NOMO-1 (cell line): Measurements from ENCODE around the gene LGR5.

ENCODE experiments used
- DNase-seq, 2 experiments: peaks; one replicate each; lab custom pipeline; 2025; ENCODE audit not compliant: unreplicated experiment in 2 of 2; lab: John Stamatoyannopoulos, UW

Gene LGR5

GRCh38 chr12:71439613-71440344, at the start of gene LGR5:
Gene LGR5 (plus strand): TSS chr12:71439798. CDS start chr12:71440081, 283 bp downstream.
- DNase-seq = no peak

DNA sequence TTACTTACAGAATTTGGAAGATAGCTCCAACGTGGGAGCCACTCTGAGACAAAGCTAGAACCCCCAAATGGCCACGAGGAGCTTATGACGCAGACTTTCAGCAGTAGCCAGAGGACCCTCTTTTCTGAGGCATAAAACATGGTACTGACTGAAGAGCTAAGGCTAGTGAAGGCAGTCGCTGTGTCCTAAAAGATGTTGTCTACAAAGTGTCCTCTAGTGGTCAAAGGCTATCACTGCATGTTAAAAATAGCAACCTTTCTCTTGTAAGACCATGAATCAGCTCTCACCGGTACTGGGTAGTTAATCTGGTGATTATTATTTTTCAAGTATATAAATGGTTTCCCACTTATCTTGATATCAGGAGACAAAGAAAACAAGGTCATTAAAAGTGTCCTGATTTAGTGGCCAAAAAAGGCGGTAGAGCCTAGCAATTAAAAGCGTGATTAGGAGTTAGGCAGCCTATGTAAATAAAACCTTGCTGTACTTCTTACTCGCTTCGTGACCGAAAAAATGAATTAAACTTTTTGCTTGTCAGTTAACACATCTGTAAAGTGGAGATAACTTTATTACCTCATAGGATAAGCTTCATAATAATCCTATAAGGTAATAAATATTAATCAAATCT, 47.0 kb upstream of the LGR5 start:
- peak in 1 of 2 experiments; percentile 39 for DNase-seq

GRCh38 chr12:71393625-71394024, 46.0 kb upstream of the LGR5 start:
- no peak for DNase-seq

DNA sequence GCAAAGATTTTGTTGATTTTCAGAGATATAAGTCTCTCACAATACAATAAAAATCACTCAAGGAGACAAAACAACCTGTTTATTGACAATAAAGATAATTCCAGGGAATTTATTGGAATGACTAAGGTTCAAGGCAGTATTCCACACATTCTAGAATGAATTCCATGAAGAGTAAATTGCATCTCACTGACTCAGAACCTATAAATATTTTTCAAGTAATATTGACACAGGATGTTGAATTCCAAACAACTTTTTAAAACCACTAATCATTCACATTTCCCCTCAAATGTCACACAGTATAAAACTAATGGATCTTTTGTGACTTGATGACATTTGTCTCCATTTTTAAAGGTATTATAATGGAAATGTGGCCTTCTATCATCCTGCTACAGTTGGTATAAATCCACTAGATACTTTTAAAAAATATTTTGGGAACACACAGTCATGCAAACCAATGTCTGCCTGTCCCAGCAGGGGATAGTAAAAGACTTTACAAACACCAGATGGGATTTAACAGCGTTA, 42.1 kb upstream of the LGR5 start:
- DNase-seq = no peak

- DNase-seq = no peak
Observed at GRCh38 chr12:71399197-71399596, 40.4 kb upstream of the LGR5 start.

- DNase-seq = no peak
Observed at GRCh38 chr12:71400481-71400880, 39.1 kb upstream of the LGR5 start.

DNA sequence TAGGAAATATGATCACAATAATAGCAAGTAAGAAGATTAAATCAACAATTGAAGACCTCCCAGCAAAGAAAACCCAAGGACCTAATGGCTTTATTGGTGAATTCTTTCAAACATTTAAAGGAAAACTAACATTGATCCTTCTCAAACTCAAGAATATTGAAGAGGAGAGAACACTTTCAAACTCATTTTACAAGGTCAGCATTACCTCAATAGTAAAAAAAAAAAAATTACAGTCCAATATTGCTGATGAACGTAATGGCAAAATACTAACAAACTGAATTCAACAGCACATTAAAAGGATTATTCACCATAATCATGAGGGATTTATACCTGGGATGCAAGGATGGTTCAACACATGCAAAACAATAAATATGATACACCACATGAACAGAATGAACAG, 33.7 kb upstream of the LGR5 start:
- DNase-seq = no peak

DNA sequence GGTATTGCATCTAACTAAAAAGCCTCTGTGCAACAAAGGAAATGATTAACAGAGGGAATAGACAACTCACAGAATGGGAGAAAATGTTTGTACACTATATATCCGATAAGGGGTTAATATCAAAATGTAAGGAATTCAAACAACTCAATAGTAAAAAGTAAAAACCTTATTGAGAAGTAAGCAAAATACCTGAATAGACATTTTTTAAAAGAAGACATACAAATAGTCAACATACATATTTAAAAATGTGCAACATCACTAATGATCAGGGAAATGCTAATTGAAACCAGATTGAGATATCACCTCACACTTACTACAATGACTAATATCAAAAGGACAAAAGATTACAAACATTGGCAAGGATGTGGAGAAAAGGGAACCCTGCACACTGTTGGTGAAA, 31.9 kb upstream of the LGR5 start:
- no peak for DNase-seq

DNA sequence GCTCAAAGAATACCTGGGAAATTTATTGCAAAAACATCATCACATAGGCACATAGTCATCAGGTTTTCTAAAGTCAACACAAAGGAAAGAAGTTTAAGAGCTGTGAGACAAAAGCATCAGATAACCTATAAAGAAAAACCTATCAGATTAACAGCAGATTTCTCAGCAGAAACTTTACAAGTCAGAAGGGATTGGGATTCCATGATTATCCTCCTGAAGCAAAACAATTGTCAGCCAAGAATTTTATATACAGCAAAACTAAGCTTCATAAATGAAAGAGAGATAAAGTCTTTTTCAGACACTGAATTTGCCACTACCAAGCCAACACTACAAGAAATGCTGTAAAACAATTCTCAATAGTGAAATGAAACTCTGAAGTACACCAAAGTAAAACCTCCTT, 28.8 kb upstream of the LGR5 start:
- no peak for DNase-seq

- no peak for DNase-seq
Observed at GRCh38 chr12:71411635-71412034, 28.0 kb upstream of the LGR5 start.

DNA sequence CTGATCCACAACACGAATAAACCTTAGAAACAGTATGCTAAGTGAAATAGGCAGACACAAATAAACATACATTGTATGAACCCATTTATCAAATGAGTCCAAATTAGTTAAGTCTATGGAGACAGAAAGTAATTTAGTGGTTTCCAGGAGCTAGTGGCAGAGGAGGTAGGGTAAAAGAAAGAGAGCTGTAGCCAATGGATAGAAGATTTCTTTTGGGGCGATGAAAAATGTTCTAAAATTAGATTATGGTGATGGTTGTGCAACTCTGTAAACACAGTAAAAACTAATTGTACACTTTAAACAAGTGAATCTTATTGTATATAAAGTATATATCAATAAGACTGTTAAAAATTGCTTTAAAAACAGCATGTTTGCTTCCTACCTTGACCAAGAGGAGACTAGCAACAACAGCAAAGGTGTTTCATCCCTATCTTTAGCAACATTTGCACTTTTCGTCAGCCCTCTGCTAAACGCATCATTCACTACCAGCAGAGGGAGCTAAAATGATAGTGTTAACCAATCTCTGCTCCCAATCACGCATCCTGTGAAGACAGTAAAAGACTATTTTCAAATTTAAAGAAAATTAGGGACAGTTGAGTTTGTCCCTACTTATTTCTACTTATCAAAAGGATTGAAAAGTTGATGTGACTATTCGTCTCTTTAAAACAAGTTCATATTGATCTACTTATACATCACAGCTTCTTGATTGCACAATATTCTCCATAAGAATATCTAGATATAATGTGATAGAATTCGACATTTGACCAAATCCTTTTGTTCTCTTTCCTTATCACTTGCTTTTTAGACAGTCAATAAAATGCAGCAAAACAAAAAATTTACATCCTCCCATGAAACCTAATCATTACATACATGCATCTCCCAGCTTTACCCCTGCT, 24.0 kb upstream of the LGR5 start:
- peak; percentile 0 to 26 for DNase-seq

DNA sequence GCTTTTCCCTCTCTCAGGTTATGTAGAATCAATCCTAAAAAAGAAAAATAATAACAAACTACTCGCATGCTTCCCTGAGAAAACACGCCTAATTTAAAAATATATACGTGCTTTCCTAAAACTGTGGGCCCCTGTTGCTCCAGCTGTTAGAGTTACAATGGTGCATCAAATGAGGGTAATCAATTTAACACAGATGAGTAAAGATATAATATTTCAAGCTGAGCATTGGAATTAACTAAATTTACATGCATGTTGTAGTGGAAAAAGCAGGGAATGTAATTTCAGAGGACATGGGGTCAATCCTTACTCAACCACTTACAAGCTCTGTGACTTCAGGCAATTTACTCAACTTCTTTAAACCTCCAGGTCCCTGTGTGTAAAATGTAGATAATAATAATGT, 22.4 kb upstream of the LGR5 start:
- no peak for DNase-seq

GRCh38 chr12:71420775-71421406, 18.7 kb upstream of the LGR5 start:
- no peak for DNase-seq

DNA sequence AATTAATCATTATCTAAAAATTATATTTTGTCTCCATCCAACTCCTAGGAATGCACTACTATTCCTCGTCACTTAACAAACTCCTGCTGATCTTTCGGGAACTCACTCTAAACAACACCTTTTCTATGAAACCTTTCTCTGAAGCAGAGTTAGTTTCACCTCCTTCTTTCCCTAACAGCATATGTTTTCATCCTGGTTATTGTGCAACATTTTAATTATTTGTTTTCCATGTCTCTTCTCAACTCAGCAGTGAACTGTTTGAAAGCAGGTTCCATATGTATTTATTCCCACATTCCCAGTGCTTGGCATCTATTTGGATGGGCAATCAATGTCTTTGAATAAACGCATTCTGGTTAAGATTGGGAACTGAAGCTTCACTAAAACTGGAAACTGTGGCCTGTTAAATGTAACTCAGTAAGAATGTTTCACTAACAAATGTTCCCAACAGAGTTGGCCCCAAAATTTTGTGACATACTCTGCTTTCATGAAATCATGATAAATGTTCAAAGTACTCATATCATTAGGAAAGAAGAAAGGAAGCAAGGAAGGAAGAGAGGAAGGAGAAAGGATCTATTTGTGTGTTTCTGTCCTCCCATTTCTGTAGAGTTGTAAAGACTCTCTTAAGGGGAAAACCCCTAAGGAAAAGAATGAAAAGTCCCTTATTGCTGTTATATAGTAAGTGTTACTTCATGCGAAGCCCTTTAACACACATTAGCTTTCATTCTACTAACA, 13.9 kb upstream of the LGR5 start:
- no peak for DNase-seq

DNA sequence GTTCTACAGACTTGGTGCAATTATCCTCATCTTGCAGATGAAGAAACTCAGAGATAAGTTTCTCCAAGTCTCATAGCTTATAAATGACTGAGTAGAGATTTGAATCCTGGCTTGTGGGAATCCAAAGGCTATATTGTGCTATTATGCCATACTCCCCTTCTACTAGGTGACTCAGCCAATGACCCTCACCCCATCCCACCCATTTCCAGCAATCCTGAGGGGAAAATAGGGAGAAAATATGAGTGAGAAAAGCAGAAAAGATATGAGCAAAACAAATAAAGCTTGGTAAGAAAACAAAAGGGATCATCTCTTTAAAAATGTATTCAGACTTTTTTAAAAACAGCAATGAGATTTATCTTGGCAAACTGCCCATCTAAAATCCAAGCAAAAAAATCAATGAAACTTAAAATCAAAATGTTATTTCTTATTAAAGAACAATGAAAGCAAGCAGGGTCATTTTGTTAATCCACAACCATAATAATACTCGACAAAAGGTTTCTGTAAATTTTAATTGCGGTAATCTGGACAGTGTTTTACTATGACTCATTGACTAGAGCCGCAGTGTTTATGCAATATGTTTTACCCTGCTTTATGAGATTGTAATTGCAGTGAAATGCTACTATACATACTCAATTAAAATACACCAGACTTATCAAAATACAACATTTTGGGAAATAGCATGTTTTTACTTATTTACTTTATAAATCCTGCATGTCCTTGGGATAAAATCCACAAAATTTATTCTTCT, 13.1 kb upstream of the LGR5 start:
- no peak for DNase-seq

DNA sequence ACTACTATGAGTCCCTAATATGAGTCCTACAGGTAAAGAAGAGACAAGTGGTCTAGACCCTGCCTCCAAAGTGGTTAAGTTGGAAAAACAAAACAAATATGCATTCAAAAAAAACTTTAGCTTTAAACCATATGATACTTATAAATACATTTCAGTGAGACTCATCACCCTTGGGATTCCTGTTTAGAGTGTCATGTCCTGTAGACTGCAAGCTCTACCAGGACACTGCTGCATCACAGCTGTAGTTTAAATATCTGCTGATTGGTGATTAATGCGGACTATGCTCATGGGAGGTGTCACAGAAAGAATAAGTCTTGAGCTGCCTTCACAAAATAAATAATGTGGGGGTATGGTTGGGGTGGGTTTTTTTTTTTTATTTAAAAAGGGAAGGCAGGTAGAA, 8.8 kb upstream of the LGR5 start:
- DNase-seq = no peak

- no peak for DNase-seq
Observed at GRCh38 chr12:71431991-71432390, 7.6 kb upstream of the LGR5 start.

DNA sequence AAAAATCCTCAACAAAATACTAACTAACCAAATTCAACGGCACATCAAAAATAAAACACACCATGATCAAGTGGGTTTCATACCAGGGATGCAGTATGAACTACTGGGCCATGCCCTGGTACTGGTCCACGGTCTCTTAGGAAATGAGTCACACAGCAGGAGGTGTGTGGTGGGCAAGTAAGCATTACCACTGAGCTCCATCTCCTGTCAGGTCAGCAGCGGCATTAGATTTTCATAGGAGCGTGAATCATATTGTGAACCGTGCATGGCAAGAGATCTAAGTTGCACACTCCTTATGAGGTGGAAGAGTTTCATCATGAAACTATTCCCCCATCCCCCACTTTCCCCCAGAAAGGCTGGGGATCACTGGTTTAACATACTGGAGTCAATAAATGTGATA, 6.7 kb upstream of the LGR5 start:
- no peak for DNase-seq

DNA sequence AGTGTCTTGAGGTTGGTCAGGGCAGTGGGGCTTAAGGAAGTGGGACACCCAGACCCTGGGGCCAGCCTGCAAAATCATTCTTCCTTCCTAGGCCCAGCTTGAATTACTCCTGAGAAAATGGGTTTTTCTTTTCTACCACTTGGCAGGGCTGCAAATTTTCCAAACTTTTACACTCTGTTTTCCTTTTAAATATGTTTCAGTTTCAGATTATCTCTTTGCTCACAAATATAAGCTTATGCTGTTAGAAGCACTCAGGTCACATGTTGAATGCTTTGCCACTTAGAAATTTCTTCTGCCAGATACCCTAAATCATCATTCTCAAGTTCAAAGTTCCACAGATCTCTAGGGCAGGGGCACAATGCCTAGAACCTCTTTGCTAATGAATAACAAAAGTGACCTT, 2.9 kb upstream of the LGR5 start:
- no peak for DNase-seq
